ENCODE data around the gene CRYBA2. TPM values are rescaled to one million over a fixed set of nuclear protein-coding genes. Genes with fewer than 3 reads are reported as not detected.

Gene CRYBA2
- total RNA-seq, 4 donors from 2014 or later, result not detected

DNA sequence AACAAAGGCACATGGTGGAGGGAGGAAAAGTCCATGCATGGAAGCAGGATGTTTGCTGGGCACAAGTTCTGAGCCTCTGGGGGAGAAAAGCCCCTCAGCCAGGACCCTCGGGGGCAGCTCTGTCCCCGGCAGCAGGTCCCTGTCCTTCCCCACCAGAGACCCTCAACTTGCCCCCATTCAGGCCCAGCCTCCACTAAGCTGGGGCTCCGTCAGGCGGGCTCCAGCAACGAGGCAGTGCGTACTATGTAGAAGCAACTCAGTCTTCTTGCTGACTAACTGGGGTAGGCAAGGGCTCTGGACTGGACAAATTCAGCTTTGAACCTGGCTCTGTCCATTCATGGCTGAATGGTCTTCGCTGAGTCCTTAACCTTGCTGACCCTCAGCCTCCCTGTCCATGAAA, 25.1 kb upstream of the CRYBA2 start:
- TF ChIP-seq, protein P1, sequence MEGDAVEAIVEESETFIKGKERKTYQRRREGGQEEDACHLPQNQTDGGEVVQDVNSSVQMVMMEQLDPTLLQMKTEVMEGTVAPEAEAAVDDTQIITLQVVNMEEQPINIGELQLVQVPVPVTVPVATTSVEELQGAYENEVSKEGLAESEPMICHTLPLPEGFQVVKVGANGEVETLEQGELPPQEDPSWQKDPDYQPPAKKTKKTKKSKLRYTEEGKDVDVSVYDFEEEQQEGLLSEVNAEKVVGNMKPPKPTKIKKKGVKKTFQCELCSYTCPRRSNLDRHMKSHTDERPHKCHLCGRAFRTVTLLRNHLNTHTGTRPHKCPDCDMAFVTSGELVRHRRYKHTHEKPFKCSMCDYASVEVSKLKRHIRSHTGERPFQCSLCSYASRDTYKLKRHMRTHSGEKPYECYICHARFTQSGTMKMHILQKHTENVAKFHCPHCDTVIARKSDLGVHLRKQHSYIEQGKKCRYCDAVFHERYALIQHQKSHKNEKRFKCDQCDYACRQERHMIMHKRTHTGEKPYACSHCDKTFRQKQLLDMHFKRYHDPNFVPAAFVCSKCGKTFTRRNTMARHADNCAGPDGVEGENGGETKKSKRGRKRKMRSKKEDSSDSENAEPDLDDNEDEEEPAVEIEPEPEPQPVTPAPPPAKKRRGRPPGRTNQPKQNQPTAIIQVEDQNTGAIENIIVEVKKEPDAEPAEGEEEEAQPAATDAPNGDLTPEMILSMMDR (IDR thresholded peaks at IDR 0.05), result no peak
- DNase-seq (ENCODE audit: low spot score), result no peak
- no peak for ATAC-seq (ENCODE audit: low FRiP score)

DNA sequence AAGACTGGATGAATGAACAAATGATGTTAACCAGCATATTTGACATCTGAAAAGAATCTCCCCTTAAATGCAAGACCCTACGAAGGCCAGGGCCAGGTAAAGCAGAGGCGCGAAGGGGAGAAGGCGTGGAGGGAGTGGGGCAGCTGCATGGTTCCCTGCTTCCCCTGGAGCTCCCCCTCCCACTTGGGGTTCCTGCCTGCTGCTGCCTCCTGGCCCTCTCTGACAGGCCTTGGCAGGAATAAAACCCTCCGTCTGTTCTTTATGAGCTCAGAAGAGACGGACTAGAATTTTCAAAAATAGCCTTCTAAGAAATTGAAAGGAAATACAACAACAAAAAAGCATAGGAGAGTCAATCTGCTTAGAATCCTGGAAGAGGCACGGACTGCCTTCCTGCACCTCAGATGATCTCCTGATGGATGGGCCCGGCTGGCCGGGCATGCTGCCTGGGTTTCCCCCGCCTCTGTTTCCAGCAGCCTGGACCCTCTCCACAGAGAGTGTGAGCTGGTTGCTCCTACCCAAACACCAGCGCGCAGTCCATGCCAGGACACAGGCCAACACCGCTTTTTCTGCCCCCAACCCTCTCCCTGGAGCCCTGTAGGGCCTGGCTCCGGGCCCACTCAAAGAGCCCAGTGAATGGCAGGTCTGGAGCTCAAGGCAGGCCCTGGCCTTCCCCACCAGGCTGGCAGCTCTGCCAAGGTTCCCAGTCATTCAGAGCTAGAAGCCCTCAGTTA, 24.1 kb upstream of the CRYBA2 start:
- ATAC-seq (ENCODE audit: low FRiP score) (no peak), DNase-seq (ENCODE audit: low spot score) (no peak)
- TF ChIP-seq, protein P1 (IDR thresholded peaks at IDR 0.05), result no peak

DNA sequence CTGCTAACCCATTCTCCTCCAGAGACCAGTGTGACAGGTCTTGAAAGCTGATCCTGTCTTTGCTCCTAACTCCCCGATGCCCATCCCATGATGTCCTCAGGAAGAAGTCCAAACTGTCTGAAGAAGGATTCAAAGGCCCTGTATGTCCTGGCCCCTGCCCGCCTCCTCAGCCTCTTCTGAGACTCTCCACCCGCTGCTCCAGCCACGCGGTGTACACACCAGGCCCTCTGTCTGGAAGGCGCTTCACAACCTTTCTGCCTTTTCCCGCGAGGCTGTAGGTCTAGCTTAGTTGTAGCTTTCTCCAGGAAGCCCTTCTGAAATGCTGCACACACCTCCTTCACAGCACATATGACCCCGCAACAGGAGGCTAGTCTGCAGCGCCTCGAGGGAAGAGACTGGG, 23.5 kb upstream of the CRYBA2 start:
- no peak for DNase-seq (ENCODE audit: low spot score)
- TF ChIP-seq, protein P1 (IDR thresholded peaks at IDR 0.05), result no peak
- ATAC-seq (ENCODE audit: low FRiP score), result no peak

DNA sequence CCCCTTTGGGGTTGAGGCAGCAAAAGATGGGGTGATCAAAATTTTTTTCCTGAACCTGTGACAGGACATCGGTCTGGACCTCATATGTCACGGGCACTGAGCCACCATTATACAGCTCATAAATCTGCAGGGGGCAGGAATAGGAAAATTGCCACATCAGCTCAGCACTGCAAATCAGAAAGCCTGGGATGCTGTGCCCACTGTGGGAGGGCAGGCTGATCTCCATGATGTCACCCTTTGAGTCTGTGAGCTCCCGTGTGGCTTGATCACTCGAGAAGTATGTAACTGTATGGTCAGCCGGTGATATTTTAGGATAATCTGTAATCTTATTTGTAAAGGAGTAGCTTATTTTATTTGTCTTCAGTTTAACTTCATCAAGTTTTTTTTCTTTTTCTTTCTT, 17.7 kb upstream of the CRYBA2 start:
- TF ChIP-seq, protein P1 (IDR thresholded peaks at IDR 0.05), result no peak
- ATAC-seq (ENCODE audit: low FRiP score), result no peak
- DNase-seq (ENCODE audit: low spot score), result no peak

DNA sequence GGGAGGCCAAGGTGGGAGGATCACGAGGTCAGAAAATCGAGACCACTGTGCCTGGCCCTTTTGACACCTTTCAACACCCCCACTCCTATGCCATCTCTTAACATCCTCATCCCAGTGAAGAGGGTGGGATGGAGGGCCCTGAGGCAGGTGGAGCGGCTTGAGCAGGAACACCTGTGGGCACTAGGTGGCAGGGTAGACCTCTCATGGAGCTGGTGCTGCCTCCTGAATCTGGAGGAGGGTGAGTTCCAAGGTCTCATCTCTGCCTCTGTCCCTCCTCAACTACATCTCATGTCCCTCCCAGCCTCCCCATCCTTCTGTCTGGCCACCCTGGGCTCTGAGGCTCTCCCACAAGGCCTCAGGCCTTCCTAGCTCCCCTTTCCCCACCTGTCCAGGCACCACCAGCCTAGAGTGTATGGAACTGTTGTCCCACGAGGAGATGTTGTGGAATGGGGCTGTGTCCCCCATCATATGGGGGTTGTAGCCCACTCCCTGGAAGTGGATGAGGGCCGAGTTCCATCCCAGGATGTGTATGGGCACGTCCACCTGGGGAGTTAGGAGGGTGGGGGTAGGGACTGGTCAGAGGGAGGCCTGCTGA, 17.0 kb upstream of the CRYBA2 start:
- DNase-seq (ENCODE audit: low spot score) (no peak), ATAC-seq (ENCODE audit: low FRiP score) (no peak)
- TF ChIP-seq, protein P1 (IDR thresholded peaks at IDR 0.05), result no peak

DNA sequence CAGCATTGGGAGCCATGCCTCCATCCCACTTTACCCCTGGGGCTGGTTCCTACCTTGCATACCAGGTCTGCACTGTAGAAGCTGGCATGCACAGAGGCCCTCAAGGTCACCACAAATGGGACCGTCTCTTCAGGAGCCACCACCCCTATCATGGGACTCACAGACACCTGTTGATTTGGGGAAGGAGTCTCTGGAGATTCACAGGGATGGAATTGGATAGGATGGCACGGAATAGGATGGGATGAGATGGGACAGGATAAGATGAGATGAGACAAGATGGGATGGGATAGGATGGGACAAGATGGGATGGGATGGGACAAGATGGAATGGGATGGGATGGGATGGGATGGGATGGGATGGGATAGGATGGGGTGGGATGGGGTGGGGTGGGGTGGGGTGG, 16.1 kb upstream of the CRYBA2 start:
- no peak for ATAC-seq (ENCODE audit: low FRiP score)
- DNase-seq (ENCODE audit: low spot score), result no peak
- TF ChIP-seq, protein P1 (IDR thresholded peaks at IDR 0.05), result no peak

DNA sequence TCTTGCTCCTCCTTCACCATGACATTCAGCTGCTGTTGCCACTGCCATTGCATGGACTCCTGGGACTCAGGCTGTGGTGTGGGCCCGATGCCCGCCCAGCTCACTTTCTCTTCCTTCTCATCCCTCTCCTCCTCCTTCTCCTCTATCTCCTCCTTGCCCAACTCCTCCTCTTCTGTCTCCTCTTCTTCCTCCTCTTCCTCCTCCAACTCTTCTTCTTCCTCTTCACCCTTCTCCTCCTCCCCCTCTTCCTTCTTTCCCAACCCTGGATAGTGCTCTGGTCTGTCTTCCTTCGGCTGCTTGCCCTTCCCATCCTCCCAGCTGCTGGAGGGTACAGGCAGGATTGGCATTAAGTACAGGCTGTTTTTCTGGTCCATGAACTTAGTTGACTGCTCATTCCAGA, 10.8 kb upstream of the CRYBA2 start:
- no peak for ATAC-seq (ENCODE audit: low FRiP score)
- DNase-seq (ENCODE audit: low spot score), result no peak
- TF ChIP-seq, protein P1 (IDR thresholded peaks at IDR 0.05), result no peak
